ENCODE results near the gene RICTOR.

RICTOR gene

DNA sequence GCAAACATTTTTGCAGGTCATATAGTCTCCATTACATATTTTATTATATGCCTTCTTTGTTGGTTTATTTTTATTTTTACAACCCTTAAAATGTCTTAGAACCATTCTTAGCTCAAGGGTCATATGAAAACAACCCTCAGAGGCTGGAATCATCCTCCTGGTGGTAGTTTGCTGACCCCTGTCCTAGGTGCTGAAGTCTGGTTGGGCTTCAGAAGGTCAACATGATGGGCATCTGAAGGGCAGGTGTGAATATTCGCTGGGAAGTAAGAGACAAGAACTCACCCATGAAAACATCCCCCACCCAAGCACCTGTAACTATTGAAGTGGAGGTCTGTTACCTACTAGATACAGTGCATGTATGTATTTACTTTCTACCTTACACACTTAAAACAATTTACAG lies 153.0 kb downstream of the RICTOR start:
- Histone ChIP-seq H3K9ac (ENCODE audit: low read length) (no peak overlapping the region), H3K9me3 (ENCODE audit: insufficient read depth, low read length) (no peaks in the 10 kb centered on the region), H3K4me3 (ENCODE audit: insufficient read depth, low read length, poor library complexity, severe bottlenecking) (no peak overlapping the region), H2AFZ (ENCODE audit: low read depth, low read length, severe bottlenecking) (no peak overlapping the region), H3K27me3 (ENCODE audit: low read length) (no peaks in the 10 kb centered on the region), H4K20me1 (ENCODE audit: low read depth, low read length) (no peaks in the 10 kb centered on the region), H3K27ac (ENCODE audit: low read depth, low read length) (no peak overlapping the region), H3K4me2 (ENCODE audit: low read depth, low read length, poor library complexity, severe bottlenecking) (no peak overlapping the region), H3K79me2 (ENCODE audit: insufficient read depth, low read length) (no peaks in the 10 kb centered on the region), H3K9me2 (replicated peaks; ENCODE audit: insufficient read depth, low read length) (no peaks in the 10 kb centered on the region), H3F3A (ENCODE audit: insufficient read depth) (no peaks in the 10 kb centered on the region), H3K36me3 (ENCODE audit: low read length) (no peaks in the 10 kb centered on the region)
- TF ChIP-seq EZH2phosphoT487 (conservative IDR thresholded peaks at IDR 0.05; ENCODE audit: low read length) = no peak
- no peak for TF ChIP-seq CTCF (IDR thresholded peaks at IDR 0.05; ENCODE audit: insufficient read depth, low read length, poor library complexity, severe bottlenecking)

DNA sequence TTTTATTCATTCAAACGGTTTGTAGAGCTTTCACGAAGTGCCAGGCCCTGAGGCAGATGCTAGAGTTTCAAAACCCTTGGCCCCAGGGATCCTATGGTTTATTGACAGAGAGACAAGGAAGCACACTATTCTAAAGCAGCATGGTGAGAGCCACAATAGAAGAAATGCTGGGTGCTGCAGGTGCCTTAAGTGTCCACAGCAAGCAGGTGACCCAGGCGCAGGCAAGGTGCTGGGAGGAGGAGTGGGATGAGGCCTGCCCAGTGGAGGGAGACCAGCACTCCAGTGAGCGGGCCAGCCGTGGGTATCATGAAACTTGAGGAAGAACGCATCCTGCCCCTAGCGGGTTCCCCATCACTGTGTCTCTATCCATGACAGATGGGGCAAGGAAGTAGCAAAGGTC lies 157.4 kb downstream of the RICTOR start:
- H3K27ac ChIP-seq (ENCODE audit: low read depth, low read length) = no peak overlapping the region
- H3K27me3 ChIP-seq (ENCODE audit: low read length) = no peaks in the 10 kb centered on the region
- no peak overlapping the region for H2AFZ ChIP-seq (ENCODE audit: low read depth, low read length, severe bottlenecking)
- no peaks in the 10 kb centered on the region for H3F3A ChIP-seq (ENCODE audit: insufficient read depth)
- H3K9ac ChIP-seq (ENCODE audit: low read length) = no peak overlapping the region
- no peaks in the 10 kb centered on the region for H3K9me2 ChIP-seq (replicated peaks; ENCODE audit: insufficient read depth, low read length)
- H3K36me3 ChIP-seq (ENCODE audit: low read length) = no peaks in the 10 kb centered on the region
- no peak overlapping the region for H3K4me3 ChIP-seq (ENCODE audit: insufficient read depth, low read length, poor library complexity, severe bottlenecking)
- H3K79me2 ChIP-seq (ENCODE audit: insufficient read depth, low read length) = no peaks in the 10 kb centered on the region
- H4K20me1 ChIP-seq (ENCODE audit: low read depth, low read length) = no peaks in the 10 kb centered on the region
- H3K9me3 ChIP-seq (ENCODE audit: insufficient read depth, low read length) = no peaks in the 10 kb centered on the region
- no peak for TF ChIP-seq CTCF (IDR thresholded peaks at IDR 0.05; ENCODE audit: insufficient read depth, low read length, poor library complexity, severe bottlenecking)
- no peak for TF ChIP-seq EZH2phosphoT487 (conservative IDR thresholded peaks at IDR 0.05; ENCODE audit: low read length)
- no peak overlapping the region for H3K4me2 ChIP-seq (ENCODE audit: low read depth, low read length, poor library complexity, severe bottlenecking)

- Histone ChIP-seq H3K27me3 (ENCODE audit: low read length) (no peaks in the 10 kb centered on the region), H3F3A (ENCODE audit: insufficient read depth) (no peaks in the 10 kb centered on the region), H3K4me2 (ENCODE audit: low read depth, low read length, poor library complexity, severe bottlenecking) (no peak overlapping the region), H3K4me3 (ENCODE audit: insufficient read depth, low read length, poor library complexity, severe bottlenecking) (no peak overlapping the region), H3K79me2 (ENCODE audit: insufficient read depth, low read length) (no peaks in the 10 kb centered on the region), H3K36me3 (ENCODE audit: low read length) (no peaks in the 10 kb centered on the region), H3K27ac (ENCODE audit: low read depth, low read length) (no peak overlapping the region), H3K9me3 (ENCODE audit: insufficient read depth, low read length) (no peaks in the 10 kb centered on the region), H4K20me1 (ENCODE audit: low read depth, low read length) (no peaks in the 10 kb centered on the region), H3K9ac (ENCODE audit: low read length) (no peak overlapping the region), H3K9me2 (replicated peaks; ENCODE audit: insufficient read depth, low read length) (no peaks in the 10 kb centered on the region), H2AFZ (ENCODE audit: low read depth, low read length, severe bottlenecking) (no peak overlapping the region)
- no peak for TF ChIP-seq EZH2phosphoT487 (conservative IDR thresholded peaks at IDR 0.05; ENCODE audit: low read length)
- TF ChIP-seq CTCF (IDR thresholded peaks at IDR 0.05; ENCODE audit: insufficient read depth, low read length, poor library complexity, severe bottlenecking) = no peak
Measured at GRCh38 chr5:38913714-38914113, 160.5 kb downstream of the RICTOR start.

- Histone ChIP-seq H3K4me3 (ENCODE audit: insufficient read depth, low read length, poor library complexity, severe bottlenecking) (no peak overlapping the region), H3K36me3 (ENCODE audit: low read length) (no peaks in the 10 kb centered on the region), H3F3A (ENCODE audit: insufficient read depth) (no peaks in the 10 kb centered on the region), H3K27me3 (ENCODE audit: low read length) (no peaks in the 10 kb centered on the region), H3K4me2 (ENCODE audit: low read depth, low read length, poor library complexity, severe bottlenecking) (no peak overlapping the region), H3K9me2 (replicated peaks; ENCODE audit: insufficient read depth, low read length) (no peaks in the 10 kb centered on the region), H4K20me1 (ENCODE audit: low read depth, low read length) (no peaks in the 10 kb centered on the region), H2AFZ (ENCODE audit: low read depth, low read length, severe bottlenecking) (no peak overlapping the region), H3K9me3 (ENCODE audit: insufficient read depth, low read length) (no peaks in the 10 kb centered on the region), H3K9ac (ENCODE audit: low read length) (no peak overlapping the region), H3K27ac (ENCODE audit: low read depth, low read length) (no peak overlapping the region), H3K79me2 (ENCODE audit: insufficient read depth, low read length) (no peaks in the 10 kb centered on the region)
- TF ChIP-seq CTCF (IDR thresholded peaks at IDR 0.05; ENCODE audit: insufficient read depth, low read length, poor library complexity, severe bottlenecking) (no peak), EZH2phosphoT487 (conservative IDR thresholded peaks at IDR 0.05; ENCODE audit: low read length) (no peak)
Measured at GRCh38 chr5:38911933-38912332, 162.3 kb downstream of the RICTOR start.

Measured in SU-DHL-6 (cell line).